T follicular helper cell (primary cell): ENCODE results near the gene AP5B1.
"Not testable (repeated sequence)": the region's sequence is repeated elsewhere in the genome, so short reads cannot be mapped to it uniquely, and the experiment has no call there.

ENCODE experiments used
- DNase-seq: peaks from one replicate; pipeline ENCODE4 v3.0.0-alpha.2; 2020; ENCODE audit warnings: low read depth

Gene AP5B1

GRCh38 chr11:65786008-65786785, 5.4 kb upstream of the AP5B1 start:
- DNase-seq = no peak

DNA sequence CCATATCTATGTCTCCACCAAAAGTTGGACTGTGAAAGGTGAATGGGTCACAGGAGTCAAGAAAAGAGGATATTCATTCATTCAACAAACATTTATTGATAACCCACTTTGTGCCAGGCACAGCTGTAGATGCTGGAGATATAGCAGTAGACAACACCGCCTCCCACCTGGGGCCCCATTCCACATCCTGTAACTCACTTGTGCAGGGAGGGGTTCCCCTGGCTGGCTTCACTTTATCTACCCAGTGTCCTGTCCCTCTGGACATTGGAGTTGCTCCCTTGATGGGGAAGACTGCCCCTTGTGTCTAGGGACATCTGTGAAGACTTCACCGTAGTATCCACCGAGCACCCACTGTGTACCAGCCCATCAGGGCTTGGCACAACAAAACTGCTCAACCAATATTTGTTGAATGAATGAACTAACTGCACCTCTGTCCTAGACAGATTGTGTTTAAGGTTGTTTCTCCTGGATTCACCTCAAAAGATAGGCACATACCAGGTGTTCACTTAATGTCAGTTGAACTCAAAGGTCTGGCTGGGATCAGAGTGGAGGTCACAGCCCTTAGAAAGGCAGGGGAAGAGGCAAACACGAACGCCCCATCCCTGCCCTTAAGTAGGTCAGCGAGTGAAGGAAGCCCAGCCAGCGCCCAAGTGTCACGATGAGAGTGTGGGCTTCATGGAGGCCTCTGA, 4.7 kb upstream of the AP5B1 start:
- no peak for DNase-seq

DNA sequence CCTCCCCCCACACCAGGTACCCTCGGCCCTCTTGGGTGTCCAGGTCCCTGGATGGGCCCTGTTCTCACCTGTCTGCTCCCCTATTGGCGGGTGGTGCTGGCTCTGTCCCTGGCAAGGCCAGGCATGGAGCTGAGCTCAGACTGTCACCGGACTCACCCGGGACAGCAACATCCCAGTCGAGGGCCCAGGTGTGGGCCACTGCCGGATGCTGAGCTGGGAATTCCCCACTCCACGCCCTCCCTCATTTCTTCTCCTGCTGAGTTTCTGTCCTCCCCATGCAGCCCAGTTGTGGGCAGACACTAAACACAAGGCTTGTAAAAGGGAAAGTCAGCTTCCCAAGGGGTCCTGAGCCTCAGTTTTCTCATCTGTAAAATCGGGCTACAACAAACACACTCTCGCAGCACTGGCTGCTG, 2.0 kb upstream of the AP5B1 start:
- no peak for DNase-seq

DNA sequence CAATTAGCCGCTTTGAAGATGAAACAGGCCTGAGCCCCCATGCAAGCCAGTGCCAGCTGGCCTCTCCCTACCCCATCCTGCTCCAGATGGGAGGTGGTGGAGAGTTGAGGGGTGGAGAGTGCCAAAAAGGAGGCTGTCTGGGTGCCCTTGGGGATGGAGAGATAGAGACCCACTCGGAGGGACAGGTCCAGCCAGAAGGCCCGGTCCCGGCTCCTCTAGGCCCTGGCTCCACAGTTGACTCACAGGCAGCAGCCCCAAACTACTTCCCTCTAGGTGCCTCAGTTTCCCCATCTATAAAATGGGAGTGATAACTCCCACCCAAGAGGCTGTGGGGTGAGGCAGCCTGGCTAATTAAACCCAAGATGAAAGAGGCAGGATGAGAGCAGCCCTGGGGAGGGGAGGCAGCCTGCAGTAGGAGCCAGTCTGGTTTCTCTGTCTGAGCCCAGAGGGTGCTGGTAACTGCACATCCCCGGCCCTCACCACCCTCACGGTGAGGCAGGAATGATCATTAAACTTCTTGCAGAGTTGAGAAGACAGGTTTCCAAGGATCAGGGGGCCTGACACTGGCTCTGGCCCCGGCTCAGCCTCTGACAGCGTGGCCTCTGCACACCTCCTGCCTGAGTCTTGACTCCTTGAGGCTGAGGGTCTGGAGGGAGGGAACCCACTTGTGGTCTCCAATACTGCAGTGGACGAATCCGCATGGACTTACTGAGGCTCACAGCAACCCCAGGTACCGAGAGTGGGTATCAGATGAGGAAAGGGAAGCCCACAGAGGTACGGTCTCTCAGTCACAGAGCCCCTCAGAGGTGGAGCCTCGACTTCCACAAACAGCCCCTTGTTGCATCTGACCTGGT, 1.4 kb upstream of the AP5B1 start:
- no peak for DNase-seq

- DNase-seq = no peak
Observed at GRCh38 chr11:65781152-65781961, 581 bp upstream of the AP5B1 start.

DNA sequence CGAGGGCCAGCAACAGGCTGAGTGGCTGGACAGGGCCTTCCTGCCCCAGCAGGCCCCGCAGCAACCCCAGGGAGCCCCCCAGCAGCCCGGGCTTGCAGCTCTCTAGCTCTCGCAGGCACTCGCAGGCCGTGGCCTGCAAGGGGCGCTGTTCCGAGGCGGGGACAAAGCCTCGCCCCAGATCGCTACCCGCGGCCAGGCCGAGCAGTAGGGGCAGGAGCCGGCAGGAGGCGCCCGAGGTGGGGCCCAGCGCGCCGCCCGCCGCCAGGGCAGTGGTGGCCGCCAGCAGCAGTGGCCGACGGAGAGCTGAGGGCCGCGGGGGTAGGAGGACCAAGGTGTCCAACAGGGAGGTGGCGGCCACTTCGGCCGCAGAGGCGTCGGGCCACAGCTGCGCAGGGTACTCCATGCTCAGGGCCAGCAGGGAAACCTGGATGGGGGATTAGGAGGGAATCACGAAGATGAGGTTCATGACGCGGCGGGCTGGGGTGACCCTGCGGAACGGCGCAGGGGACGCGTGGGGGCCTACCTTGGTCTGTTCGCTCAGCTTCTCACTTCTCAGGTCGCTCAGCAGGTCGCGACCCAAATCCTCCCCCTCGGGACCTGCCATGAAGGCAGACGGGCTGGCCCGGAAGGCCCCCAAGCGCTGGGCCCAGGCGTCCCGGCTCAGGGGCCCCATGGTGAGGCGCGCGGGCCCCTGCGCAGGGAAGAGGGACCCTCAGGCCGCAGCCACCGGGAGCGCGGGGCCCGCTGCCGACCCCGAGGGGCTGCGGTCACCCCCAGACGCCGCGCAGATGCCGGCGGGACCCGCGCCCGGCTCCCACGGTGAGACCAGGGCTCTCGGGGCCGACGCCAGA, 632 bp downstream of the AP5B1 start:
- peak; percentile 64 for DNase-seq

DNA sequence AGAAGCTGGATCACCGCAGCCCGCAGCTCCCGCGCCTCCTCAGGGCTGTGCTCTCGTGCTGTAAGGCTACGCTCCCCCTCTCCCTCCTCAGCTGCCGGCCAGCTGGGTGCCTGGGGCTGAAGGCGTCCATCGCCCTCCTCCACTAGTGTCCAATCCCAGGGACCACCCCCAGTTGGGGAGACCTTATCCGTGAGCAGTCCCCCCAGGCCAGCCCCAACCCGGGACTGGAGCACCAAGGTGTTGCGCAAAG, 1.2 kb downstream of the AP5B1 start:
- no peak for DNase-seq

- no peak for DNase-seq
Observed at GRCh38 chr11:65778901-65779668, 1.7 kb downstream of the AP5B1 start.

GRCh38 chr11:65778431-65778900, 2.3 kb downstream of the AP5B1 start:
- DNase-seq = no peak

DNA sequence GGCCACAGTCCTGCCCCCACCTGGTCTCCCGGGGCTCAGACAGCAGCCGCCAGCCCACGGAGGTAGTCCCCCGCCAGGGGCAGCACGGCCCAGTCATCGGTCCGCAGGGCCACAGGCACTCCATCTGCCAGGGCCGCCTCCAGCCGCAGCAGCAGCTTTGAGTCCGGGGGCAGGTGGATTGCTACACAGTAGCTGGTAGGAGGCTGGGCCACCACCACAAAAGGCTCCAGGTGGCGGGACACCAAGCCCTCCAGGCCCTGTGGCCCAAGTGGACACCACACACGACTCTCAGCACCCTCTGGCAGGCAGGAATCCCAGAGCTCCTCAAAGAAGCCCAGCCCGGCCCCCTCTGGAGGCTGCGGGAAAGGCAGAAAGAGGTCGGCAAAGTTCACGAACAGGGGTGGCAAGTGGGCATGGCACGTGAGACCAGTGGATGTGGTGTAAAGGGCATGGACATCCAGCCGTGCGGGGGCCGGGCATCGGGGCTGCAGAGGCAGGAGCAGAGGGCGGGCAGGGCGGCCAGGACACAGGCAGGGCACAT, 2.9 kb downstream of the AP5B1 start:
- no peak for DNase-seq

- DNase-seq = no peak
Observed at GRCh38 chr11:65777241-65777640, 3.5 kb downstream of the AP5B1 start.

DNA sequence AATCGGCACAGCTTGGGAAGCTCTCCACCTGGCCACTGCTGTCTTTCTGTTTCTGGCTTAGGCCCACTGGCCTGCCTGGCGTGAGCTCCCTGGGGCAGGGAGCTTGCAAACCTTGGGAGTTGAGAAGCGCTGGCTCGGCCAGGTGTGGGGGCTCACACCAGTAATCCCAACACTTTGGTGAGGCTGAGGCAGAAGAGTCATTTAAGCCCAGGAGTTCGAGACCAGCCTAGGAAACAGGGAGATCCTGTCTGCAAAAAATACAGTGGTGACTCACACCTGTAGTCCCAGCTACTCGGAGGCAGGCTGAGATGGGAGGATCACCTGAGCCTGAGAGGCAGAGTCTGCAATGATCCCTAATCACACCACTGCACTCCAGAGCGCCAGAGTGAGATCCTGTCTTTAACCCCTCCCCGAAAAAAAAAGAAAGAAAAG, 4.0 kb downstream of the AP5B1 start:
- DNase-seq = no peak

DNA sequence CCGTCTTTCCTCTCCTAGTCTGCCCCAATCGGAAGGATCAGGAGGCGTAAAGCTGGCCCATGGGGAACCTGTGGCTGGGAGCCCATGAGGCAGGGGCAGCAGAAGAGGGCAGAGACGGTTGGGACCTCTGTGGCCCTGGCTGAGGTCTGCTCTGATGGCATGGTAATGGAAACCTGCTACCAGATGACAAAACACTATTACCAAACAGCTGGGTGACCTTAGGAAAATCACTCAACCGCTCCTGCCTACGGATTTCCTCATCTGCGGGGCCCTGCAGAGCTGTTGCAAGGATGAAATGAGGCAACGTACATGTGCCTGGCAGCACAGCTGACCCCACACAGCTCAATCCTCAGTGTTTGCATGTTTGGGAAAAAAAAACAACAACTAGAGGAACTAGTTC, 4.6 kb downstream of the AP5B1 start:
- DNase-seq = no peak

- no peak for DNase-seq
Observed at GRCh38 chr11:65774525-65775306, 6.1 kb downstream of the AP5B1 start.

- DNase-seq = no peak
Observed at GRCh38 chr11:65773784-65774411, 6.9 kb downstream of the AP5B1 start.

- no peak for DNase-seq
Observed at GRCh38 chr11:65771589-65772112, 9.1 kb downstream of the AP5B1 start.

DNA sequence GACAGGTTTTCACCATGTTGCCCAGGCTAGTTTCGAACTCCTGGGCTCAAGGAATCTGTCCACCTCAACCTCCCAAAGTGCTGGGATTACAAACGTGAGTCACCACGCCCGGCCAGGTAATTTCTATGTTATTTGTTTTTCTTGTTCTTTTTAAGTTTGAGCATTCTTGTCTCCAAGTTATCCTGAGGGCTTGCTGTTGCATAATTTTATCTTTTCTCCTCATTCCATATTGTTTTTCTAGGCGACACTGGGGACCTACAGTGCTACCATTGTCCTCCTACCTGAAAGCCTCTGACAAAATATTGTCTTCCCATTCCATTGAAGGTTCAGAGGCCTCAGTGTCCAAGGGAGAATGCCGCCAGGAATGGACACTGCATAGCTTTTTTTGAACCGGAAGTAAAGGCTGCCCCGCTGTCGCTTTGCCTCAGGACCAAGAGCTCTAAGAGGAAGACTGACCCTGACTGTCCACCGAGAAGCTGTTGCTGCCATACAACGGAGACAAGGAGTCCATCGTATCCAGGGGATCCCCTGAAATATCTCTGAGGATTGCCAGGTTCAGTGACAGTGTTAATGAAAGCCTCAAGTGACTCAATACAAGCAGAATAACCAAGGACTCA, 9.7 kb downstream of the AP5B1 start:
- no peak for DNase-seq

- not testable (repeated sequence) for DNase-seq
Observed at GRCh38 chr11:65767806-65768205, 13.0 kb downstream of the AP5B1 start.
